HL-60/S4 treated with retinoic acid at 250 ng/mL for 4 days and 3 days (cell line): ENCODE results near the gene MYOM1.

Source experiments
- in situ Hi-C: fragments of 300-500 bp; cut with MboI; formaldehyde crosslinking; loops from 2 replicates; pipeline ENCODE4 v1.7.0; 2022; ENCODE audit warnings: low sequenced_read_pairs

Gene MYOM1

DNA sequence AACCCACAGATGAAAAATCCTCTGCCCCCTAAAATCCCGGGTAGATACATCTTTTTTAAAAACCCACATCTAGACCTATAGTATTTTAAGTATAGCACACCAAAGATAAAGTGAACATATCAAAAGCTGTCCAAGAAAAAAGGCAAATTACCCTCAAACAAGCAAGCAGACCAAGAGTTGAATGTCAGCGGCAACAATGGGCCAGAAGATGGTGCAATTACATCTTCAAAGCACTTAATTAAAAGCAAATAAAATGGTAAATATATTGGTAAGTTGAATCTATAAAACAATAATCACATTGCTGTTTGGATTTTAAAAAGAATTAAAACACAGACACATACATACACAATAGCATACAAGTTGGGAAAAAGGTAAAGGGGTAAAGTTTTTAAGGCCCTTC lies 98.5 kb downstream of the MYOM1 start:
- in situ Hi-C loops = no loop called here

- in situ Hi-C loops = no loop called here
These were observed 99.4 kb downstream of the MYOM1 start for GRCh38 chr18:3120356-3120755.

- in situ Hi-C loops = no loop called here
These were observed 100.1 kb downstream of the MYOM1 start for GRCh38 chr18:3119401-3120341.

- in situ Hi-C loops = no loop called here
These were observed 101.4 kb downstream of the MYOM1 start for GRCh38 chr18:3118195-3119010.

GRCh38 chr18:3117493-3118192 lies 102.1 kb downstream of the MYOM1 start:
- in situ Hi-C loops = no loop called here

DNA sequence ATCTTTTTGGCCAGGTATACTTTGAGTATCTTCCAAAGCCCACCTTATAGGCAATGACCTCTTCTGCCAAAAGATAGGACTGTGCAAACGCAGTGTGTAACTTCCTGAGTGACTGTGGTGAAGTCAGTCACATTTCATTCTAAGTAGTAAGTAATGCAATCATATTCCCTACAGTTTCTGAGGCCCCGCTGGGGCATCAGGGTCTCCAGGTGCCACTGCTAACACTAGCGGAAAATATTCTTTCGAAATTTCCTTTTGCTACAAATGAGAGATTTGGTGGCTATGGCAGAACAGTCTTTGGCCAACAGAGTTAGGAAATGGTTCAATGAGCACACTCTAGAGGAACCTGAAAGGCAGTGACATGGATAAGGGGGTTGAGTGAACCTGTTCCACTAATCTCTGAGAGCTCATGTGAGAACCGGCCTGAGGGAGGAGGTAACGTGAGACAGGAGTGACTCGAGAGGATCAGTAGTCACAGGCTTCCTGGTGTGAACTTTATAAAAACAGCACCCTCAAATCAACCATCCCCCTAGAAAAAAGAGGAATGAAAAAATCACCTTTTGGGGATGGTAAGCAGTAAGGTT lies 104.2 kb downstream of the MYOM1 start:
- in situ Hi-C loops = no loop called here

- in situ Hi-C loops = no loop called here
These were observed 105.3 kb downstream of the MYOM1 start for GRCh38 chr18:3114451-3114850.

GRCh38 chr18:3114026-3114425 lies 105.7 kb downstream of the MYOM1 start:
- in situ Hi-C loops = no loop called here

GRCh38 chr18:3111523-3112240 lies 108.1 kb downstream of the MYOM1 start:
- in situ Hi-C loops = no loop called here

GRCh38 chr18:3110034-3110752 lies 109.6 kb downstream of the MYOM1 start:
- in situ Hi-C loops = no loop called here

- in situ Hi-C loops = no loop called here
These were observed 112.0 kb downstream of the MYOM1 start for GRCh38 chr18:3107740-3108151.

DNA sequence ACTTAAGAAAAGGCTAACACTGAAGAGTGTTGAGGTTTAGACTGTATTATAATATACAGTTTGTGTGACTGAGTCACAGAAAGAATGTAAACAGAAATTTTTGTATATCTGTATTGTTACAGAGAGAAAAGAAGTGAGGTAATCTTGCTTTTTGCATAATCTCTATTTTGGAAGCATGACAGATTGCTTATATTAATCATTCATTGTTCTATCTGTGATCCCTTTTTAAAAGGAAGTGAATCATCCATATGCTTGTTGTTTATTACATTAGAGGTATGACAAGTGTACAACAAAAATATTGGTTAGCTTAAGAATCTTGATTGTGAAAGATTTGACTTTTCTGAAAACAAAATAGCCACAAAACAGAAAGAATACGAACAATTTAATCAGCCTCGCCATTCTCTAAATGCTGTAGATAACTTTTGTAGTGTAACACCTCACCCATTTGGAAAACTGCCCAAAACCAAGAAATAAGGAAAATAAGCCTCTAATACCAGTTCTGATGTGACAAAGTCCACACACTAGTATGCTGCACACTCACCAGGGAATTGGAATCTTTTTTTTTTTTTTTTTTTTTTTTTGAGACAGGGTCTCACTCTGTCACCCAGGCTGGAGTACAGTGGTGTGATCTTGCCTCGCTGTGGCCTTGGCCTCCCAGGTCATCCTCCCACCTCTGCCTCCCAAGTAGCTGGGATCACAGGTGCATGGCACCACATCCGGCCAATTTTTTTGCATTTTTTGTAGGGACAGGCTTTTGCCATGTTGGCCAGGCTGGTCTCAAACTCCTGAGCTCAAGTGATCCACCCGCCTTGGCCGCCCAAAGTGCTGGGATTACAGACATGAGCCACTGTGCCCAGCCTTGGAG lies 115.3 kb downstream of the MYOM1 start:
- in situ Hi-C loops = no loop called here

DNA sequence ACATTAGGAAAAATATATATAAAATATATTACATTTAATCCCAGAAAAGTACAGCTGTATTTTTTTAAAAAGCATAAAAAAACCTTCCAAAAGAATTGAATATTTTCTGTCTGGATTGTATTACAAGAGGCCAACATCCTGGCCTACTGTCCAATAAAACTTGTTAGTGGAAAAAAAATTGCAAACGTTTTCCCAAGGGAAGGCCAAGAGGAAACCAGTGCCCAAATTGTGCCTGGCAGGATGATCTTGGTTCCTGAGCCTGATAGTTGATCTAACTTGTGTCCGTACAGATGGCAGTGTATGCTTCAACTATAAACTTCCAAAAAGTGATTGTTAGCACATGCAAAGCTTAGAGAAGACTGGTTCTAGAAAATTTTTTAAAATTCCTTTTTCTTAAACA lies 116.2 kb downstream of the MYOM1 start:
- in situ Hi-C loops = no loop called here

DNA sequence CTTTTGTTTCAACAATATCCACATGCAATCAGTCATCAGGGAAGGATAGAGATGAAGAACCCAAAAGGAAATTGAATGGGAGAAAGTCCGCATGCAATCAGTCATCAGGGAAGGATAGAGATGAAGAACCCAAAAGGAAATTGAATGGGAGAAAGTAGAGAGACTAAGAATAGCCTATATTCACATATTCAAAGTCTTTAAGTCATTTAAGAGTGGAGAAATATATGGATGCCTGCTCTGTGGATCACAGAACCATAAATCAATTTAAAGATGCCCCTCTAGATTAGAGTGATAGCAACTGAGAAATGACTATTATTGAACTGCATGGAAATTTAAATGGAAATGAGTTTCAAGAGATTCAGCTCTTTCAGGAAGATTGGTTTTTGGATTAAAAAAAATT lies 116.8 kb downstream of the MYOM1 start:
- in situ Hi-C loops = no loop called here

DNA sequence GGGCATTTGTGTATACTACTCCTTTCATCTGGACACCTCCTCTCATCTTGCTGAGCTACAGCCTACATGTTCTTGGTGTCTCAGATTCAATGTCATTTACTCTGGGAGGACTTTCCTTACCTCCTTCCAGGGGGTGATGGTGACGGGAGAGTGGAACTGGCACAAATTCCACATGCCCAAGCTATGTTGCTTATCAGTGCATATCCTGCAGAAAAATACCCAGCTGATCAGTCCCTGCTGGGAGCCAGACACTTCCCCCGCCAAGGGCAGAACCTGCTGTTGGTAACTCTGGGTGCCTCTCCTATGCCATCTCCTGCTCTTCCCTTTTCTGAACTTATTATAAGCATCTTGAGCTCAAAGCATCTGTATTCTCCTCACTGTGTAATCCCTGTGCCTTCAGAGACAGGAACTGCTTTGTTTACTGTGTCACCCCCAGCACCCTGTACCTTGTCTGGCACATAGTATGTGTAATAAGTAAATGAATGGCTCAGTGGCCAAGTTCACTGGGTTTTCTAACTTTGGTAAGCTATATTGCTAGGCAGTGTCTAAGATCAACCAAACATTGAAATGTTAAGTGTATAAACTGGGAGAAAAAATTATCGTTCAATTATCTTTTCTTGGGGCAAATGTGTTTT lies 119.2 kb downstream of the MYOM1 start:
- in situ Hi-C loops = no loop called here

GRCh38 chr18:3099327-3099726 lies 120.4 kb downstream of the MYOM1 start:
- in situ Hi-C loops = no loop called here

DNA sequence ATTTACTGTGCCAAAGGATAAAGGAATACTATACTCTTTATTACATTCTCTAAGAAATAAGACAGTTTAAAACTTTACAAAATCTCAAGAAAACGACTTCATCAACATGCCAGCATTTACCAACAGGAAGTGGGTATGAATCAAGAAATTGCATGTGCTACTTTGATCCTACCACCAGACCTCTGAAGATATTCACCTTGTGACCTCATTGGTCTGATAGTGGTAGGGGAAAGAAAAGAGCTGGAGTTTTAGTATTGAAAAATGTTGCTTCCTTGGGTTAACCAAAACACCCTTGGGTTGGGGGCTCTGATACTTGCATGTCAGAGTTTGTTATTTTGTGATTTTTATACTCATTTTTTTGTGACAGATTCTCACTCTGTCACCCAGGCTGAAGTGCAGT lies 122.7 kb downstream of the MYOM1 start:
- in situ Hi-C loops = no loop called here

- in situ Hi-C loops = no loop called here
These were observed 123.8 kb downstream of the MYOM1 start for GRCh38 chr18:3095921-3096320.
